ENCODE data around the gene ZNF260. TPM values are rescaled to one million over a fixed set of nuclear protein-coding genes. Genes with fewer than 3 reads are reported as not detected.

ZNF260 gene
- total RNA-seq: 10 to 100 TPM in 2 of 3 donors, 1 to 10 TPM in 1; 9.1 to 35.6 (median 22.0) TPM

- DNase-seq (ENCODE audit: low spot score in 2 of 2): peak; percentile 95
- peaks cover 7% of the 10 kb centered on the region for H3K36me3 ChIP-seq
- intact Hi-C loops (cut with DNase I; ENCODE audit: low total_unique reads): no loop called here
- H3K9me3 ChIP-seq: peaks cover 43 to 67% of the 10 kb centered on the region in 2 donors
- TF ChIP-seq, protein P1, sequence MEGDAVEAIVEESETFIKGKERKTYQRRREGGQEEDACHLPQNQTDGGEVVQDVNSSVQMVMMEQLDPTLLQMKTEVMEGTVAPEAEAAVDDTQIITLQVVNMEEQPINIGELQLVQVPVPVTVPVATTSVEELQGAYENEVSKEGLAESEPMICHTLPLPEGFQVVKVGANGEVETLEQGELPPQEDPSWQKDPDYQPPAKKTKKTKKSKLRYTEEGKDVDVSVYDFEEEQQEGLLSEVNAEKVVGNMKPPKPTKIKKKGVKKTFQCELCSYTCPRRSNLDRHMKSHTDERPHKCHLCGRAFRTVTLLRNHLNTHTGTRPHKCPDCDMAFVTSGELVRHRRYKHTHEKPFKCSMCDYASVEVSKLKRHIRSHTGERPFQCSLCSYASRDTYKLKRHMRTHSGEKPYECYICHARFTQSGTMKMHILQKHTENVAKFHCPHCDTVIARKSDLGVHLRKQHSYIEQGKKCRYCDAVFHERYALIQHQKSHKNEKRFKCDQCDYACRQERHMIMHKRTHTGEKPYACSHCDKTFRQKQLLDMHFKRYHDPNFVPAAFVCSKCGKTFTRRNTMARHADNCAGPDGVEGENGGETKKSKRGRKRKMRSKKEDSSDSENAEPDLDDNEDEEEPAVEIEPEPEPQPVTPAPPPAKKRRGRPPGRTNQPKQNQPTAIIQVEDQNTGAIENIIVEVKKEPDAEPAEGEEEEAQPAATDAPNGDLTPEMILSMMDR (IDR thresholded peaks at IDR 0.05): no peak
- TF ChIP-seq POLR2AphosphoS5 (IDR thresholded peaks at IDR 0.05): peak; percentile 75 to 90 (median 87)
- peak within 1 kb of the TSS; percentile 69 to 79 (median 78) for H3K4me3 ChIP-seq
- H3K4me1 ChIP-seq: peaks cover 0 to 10% of the 10 kb centered on the region in 2 donors
- no peaks in the 10 kb centered on the region for H3K27me3 ChIP-seq
- H3K27ac ChIP-seq: peak within 1 kb of the TSS; percentile 97
Measured at GRCh38 chr19:36528194-36528920, at the start of gene ZNF260. Gene ZNF260, minus strand, starts transcription at chr19:36528271. Its CDS starts 13,033 bp downstream, at chr19:36515238.

GRCh38 chr19:36577271-36577996 lies 49.4 kb upstream of the ZNF260 start:
- Histone ChIP-seq H3K27me3 (no peaks in the 10 kb centered on the region), H3K9me3 (peaks cover 36 to 41% of the 10 kb centered on the region in 2 donors), H3K27ac (no peak overlapping the region), H3K4me3 (no peak overlapping the region), H3K4me1 (no peaks in the 10 kb centered on the region), H3K36me3 (peaks cover 9% of the 10 kb centered on the region)
- intact Hi-C loops (cut with DNase I; ENCODE audit: low total_unique reads): no loop called here
- TF ChIP-seq, protein P1 (IDR thresholded peaks at IDR 0.05): no peak
- TF ChIP-seq POLR2A (IDR thresholded peaks at IDR 0.05): no peak
- TF ChIP-seq POLR2AphosphoS5 (IDR thresholded peaks at IDR 0.05): no peak
- no peak for DNase-seq (ENCODE audit: low spot score in 2 of 2)

- no peak overlapping the region for H3K27ac ChIP-seq
- no peaks in the 10 kb centered on the region for H3K4me1 ChIP-seq
- no peak for DNase-seq (ENCODE audit: low spot score in 2 of 2)
- TF ChIP-seq POLR2A (IDR thresholded peaks at IDR 0.05): no peak
- TF ChIP-seq, protein P1 (IDR thresholded peaks at IDR 0.05): no peak
- intact Hi-C loops (cut with DNase I; ENCODE audit: low total_unique reads): no loop called here
- H3K9me3 ChIP-seq: peaks cover 15 to 40% of the 10 kb centered on the region in 2 donors
- no peaks in the 10 kb centered on the region for H3K36me3 ChIP-seq
- peak overlapping the region in 2 of 3 donors; percentile 86 to 96 for H3K4me3 ChIP-seq
- no peaks in the 10 kb centered on the region for H3K27me3 ChIP-seq
Measured at GRCh38 chr19:36574741-36575140, 46.7 kb upstream of the ZNF260 start.

- Histone ChIP-seq H3K4me1 (no peaks in the 10 kb centered on the region), H3K9me3 (peaks cover 14 to 40% of the 10 kb centered on the region in 2 donors), H3K36me3 (peaks cover 2% of the 10 kb centered on the region), H3K4me3 (peak overlapping the region; percentile 86 to 96 (median 94)), H3K27ac (peak overlapping the region; percentile 89 to 94), H3K27me3 (no peaks in the 10 kb centered on the region)
- TF ChIP-seq POLR2A (IDR thresholded peaks at IDR 0.05) (no peak), POLR2AphosphoS5 (IDR thresholded peaks at IDR 0.05) (no peak)
- TF ChIP-seq, protein P1 (IDR thresholded peaks at IDR 0.05): no peak
- intact Hi-C loops (cut with DNase I; ENCODE audit: low total_unique reads): no loop called here
- DNase-seq (ENCODE audit: low spot score in 2 of 2): no peak
Measured at GRCh38 chr19:36573895-36574720, 46.0 kb upstream of the ZNF260 start.
